NCI-H774 (cell line): ENCODE data around the gene KRT31.
"Not testable (repeated sequence)": the region's sequence is repeated elsewhere in the genome, so short reads cannot be mapped to it uniquely, and the experiment has no call there.

Experiments
- DNase-seq: peaks from one replicate; lab custom pipeline; 2025; lab: John Stamatoyannopoulos, UW

The KRT31 gene

DNA sequence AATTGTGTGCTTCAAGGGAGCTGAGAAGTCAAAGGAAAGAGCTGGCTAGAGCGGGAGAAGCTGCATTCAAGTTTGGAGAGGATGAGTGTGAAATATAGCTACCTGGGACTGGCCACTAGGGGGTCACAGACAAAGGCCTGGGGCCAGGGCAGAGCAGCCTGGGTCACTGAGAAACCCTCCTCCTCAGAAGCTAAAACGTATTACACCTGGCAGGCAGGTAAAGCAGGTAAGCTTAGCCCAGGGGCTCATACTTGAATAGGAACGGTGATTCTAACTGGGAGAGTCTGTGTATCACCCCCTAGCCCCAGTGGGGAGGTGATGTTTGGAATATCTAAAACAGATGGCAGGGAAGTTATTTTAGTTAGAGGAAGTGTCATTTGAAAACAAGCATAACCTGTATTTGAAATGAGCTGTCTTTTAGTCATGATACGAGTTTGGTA is 20.2 kb upstream of the KRT31 start:
- peak; percentile 38 for DNase-seq

DNA sequence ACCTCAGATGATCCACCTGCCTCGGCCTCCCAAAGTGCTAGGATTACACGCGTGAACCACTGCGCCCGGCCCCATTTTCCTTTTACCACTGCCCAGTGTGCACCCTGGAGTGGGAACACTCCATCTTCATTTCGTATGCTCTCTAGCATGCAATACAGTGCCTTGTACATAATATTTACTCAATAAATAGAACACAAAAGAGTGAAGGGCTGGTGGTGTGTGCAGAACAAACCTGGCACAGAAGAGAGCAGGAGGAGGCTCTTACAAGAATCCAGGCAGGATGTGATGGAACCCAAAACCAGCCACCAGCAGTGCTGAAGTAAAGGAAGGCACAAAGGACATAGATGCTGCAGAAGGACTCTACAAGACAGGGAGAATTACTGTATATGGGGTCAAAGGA is 19.7 kb upstream of the KRT31 start:
- peak; percentile 79 for DNase-seq

DNA sequence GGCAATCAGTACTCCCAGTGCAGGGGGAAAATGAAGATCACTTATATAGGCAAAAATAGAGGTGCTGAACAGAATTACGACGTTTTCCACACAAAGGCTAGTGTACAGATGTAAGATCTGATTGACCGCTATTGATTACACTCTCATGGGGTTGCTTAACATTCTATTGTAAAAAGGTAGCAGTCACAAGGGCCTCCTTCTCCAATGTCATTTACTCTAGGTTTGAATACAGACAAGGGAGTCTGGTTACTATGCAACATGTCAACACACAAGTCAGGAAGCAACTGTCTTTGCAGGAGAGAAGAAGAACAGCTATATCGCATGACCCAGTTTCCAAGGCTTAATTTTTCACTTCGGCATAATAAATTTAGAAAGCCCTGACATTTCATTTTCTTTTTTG is 19.1 kb upstream of the KRT31 start:
- DNase-seq = peak; percentile 63

DNA sequence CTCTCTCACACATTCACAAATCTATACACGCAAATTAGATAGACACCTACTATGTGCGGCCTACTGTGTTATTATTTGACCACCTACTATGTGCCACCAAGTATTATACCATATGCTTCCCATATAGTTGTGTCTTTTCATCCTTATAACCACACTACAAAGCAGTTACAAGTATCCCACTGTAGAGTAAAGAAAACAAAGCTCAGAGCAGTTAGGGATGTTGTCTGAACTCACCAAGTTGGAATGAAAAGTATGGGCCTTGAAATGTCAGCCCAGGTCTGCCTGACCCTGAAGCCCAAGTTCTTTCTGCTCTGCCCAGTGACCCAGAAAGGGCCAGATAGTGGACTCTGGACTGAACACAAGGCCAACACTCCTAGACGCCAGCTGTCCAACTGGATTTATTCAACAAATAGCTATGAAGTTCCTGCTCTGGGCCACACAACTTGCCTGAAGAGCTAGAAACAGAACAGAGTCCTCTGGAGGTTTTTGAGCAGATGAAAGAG is 18.5 kb upstream of the KRT31 start:
- DNase-seq = no peak

DNA sequence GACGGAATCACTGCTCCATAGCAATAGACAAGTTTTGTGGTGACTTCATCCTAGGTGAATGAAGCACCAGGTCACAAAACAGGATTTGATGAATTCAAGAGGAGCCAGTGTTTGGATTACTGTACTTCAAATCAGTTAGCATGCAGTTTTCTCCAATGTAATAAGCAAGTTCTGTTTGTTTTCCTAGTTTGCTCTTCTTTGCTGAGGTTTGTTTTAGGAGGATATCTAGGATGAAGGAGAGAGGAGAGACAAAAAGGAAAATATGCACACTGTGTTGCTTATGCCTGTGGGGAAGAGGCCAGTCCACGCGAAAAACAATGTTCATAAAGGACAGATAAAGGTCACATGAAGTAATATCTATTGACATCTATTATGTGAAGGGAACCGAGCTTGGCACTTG is 18.0 kb upstream of the KRT31 start:
- DNase-seq = no peak

DNA sequence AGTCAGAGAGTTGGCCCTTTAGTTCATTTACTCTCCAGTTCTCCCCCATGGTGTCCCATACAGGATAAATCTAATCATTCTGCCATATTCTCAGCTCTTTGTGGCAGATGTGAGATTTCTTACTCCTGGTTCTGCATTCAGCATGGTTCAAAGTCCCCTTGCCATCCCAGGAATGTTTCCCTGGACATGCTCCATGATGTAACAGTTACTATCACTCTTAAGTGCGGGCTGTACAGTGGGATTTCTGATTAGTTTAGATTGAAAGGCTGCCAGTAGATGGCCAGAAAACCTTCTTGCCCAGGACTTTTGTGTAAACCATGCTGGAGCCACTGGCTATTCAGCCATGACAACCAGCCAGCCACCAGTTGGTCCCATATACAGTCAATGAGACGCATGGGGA is 16.6 kb upstream of the KRT31 start:
- DNase-seq = no peak

DNA sequence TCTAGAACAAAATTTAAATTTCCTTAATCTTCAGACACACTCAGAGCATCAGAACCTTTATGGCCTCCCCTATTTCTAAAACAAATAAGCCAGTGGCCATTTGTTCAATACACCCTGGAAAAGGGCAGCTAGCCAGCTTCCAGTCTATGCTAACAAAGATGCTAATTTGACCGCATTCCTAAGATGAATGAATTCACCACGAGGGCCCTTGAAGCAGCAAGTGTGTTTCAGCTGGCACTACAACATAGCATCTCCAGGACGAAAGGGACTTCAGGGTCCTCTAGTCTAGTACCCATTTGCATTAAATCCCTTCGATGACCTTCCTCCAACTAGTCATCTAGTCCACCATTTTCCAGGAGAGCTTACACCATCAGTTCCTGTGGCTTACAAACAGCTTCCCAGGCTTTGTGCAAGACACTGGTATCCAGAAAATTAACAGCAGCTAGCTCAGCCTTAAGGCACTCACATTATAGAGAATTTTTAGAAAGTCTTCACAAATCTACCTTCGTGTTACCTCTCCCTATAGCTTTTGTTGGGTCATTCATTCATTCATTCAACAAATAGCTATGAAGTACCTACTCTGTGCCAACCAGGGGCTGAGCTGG is 16.0 kb upstream of the KRT31 start:
- no peak for DNase-seq

DNA sequence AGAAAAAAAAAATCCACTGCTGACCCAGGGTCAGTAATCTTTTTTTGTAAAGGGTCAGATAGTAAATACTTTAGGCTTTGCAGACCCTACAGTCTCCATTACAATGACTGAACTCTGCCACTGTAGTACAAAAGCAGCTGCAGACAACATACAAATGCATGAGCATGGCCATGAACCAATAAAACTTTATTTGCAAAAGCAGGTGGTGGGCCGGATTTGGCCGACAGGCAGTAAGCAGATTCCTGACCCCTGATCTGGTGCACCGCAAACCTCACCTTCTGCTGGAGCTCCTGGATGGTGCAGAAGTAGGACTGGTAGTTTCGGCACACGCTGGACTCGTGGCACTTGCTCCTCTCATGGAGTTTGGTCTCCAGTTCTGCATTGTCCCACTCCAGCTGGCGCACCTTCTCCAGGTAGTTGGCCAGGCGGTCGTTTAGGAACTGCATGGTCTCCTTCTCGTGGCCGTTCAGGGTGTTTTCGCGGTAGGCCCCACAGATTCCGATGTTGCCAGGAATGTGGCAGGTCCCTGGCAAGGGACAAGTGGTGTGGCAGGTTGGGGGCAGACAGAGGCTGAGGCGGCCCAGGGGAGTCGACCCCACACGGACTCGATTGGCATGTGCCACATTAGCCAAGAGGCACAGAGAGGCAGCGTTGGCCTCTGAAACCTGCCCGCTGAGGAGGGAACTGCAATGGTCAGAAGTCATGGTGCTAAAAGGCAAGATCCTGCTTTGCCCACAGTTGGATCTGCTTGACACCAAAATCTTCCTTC is 13.8 kb upstream of the KRT31 start:
- DNase-seq = no peak

DNA sequence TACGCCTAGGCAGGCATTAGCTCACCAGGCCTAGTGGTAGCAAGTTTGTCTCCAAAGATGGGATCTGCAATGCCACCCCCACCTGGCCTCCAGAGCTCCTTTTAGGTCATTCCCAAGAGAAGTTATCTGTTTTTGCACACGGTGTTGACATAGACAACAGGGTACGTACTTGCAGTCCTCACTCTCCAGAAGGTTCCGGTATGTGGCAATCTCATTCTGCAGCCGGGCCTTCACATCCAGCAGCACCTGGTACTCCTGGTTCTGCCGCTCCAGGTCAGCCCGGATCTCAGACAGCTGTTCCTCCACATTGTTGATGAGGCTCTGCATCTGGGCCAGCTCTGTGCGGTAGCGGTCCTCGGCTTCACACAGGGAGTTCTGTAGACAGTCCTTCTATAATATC is 9.8 kb upstream of the KRT31 start:
- no peak for DNase-seq

DNA sequence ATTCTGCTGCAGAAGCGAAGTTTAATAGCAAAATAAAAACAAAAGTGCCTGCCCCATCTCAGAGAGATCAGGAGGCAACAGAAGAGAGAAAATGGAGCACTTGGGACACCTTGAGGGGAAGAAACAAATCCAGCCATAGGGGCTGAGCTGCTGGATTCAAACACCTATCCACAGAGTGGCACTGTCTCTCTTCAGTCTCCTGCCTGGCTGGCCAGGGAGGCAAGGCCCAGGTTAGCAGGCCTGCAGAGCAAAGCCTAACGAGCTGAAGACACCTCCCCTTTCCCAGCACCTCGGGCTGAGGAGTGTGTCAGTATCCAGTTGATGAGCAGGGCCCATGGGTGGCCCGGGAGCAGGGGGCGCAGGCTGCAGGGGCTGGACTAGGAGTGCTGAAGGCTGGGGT is 8.8 kb upstream of the KRT31 start:
- DNase-seq = no peak

DNA sequence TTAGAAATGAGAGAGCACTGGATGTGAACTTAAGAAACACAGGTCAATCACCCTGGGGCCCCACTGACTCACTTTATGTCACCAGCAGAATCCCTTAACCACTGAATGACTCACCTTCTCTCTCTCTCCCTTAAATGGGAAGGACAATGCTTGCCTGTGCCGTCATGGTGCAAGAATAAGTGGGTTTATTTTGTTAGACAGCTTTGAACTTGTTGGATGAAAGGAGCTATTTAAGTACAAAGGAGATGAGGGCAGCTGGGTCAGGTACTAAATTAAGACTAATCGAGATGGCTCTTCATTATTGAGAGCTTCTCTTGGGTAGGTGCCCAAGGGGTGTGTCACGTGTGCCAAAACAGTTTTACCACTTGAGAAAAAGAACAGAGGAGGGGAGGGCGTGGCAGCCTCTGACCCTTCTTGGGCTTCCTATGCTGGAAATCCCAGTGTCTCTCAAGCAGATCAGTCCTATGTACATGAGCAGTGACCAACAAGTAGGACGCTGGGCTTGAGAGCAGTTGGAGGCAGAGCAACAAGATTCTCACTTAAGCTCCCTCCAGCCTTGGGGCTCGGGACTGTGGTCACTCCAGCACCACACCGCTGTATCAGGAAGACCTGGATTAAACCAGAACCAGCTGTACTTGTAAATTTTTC is 6.7 kb upstream of the KRT31 start:
- peak; percentile 56 for DNase-seq

DNA sequence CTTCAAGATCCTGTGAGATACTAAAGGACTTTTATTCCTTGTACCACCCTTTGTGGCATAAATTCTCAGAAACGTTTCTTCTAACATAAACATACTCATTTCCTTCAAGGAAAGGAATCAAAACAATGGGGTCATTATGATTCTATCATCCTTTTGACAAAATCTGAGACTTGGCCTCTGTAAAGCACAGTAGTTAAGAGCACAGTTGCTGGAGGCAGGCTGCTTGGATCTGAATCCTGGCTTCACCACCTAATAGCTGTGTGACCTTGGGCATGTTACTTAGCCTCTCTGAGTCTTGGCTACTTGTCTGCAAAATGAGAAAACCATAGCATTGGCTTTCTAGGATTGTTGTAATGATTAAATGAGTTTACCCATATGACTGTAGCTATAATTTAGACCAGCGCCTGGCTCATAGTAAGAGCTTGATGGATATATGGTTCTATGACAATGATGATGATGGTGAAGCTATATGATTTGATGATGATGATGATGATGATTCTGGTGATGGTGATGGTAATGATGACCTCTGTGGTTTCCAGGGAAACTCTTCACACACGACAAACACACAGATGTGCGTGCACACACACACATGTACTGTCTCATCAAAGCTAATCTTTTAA is 6.1 kb upstream of the KRT31 start:
- DNase-seq = no peak

DNA sequence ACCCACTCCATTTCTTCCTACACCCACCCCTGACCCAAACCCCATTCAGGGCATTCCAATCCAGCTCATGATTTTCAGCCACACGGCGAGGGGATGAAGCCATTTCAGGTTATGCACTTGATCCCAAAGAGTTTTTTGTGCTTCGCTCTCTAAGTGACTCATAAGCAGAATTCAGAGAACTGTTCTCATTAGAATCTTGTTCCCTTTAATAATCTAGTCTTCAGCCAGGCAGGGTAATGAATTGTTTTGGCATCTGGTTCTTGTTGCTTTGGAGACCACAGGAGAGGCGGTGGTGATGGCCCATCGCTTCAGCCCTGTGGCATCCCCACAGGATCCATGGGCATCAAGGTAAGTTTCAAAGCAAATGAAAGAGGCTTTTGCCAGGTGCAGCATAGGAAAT is 4.8 kb upstream of the KRT31 start:
- no peak for DNase-seq

DNA sequence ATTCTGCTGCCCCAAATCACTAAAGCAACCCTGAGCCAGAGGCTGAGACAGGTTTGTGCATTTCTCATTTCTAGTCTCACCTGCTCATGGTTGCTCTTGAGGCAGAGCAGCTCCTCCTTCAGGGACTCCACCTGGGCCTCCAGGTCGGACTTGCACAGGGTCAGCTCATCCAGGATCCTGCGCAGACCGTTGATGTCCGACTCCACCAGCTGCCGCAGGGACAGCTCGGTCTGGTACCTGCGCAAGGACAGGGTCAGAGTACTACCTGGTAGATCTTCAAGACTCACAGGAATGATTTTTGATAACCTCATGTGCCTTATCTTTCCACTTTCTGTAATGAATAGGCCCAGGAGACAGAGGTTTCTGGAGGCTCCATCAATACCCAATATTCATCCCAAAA is 1.1 kb downstream of the KRT31 start:
- DNase-seq = no peak

DNA sequence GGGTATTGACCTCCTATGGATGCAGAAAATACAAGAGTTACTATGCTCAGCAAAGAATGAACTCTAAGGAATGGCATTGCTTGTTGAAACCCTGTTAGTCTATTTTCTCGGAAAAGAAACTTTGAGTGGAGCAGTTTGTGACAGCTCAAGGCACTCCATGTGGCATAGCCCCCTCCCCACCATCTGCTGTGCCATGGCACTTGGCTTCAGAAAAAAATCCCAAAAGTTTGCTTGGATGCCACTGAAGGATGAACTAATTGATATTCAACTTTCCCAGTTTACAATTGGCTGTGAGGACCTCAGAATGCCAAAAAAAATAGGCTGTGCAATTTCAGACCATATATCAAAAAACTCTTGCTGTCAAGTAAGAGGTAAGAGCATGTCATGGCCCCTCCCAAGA is 1.8 kb downstream of the KRT31 start:
- DNase-seq = no peak

DNA sequence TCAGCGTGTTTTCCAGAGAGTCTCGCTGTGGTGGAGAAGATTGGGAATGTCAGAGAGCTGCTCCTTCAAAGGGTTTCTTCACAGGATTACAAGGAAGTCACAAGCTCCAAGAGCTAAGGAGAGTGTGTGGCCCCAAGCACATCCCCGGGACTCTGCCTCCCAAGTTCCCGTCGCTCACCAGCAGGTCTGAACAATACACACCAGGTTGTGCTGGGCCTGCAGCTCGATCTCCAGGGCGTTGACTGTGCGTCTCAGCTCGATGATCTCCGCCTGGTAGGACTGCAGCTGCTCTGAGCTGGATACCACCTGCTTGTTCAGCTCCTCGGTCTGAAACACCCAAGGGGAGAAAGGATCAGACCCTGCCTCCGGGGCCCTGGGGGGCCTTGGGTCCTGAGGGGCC is 2.4 kb downstream of the KRT31 start:
- DNase-seq = not testable (repeated sequence)

DNA sequence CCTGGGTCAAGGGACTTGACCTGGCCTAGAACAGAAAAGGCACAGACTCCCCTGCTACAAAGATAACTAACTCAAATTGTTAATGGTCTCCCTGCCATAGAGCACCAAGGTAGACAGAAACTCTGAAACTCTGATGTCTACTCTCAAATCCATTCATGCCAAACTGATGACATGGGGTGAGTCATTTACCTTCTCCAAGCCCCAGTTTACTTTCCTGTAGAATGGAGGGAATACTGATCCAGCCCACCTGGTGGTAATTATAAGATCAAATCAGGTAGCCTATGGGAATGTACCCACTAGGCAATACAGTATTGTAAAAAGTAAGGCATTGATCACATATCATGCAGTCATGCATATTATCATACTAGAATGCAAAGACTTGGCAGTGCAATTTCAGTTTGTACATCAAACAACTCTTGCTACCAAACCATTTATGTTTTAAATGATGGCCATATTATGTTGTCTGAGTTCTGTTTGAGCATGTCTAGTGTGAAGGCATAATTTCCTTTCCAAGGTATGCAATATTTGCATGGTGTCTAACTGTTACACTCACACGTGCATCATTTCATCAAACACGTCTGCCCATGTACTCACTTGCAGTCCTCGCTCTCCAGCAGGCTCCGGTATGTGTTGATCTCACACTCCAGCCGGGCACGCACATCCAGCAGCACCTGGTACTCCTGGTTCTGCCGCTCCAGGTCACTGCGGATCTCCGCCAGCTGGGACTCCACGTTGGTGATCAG is 3.0 kb downstream of the KRT31 start:
- no peak for DNase-seq

DNA sequence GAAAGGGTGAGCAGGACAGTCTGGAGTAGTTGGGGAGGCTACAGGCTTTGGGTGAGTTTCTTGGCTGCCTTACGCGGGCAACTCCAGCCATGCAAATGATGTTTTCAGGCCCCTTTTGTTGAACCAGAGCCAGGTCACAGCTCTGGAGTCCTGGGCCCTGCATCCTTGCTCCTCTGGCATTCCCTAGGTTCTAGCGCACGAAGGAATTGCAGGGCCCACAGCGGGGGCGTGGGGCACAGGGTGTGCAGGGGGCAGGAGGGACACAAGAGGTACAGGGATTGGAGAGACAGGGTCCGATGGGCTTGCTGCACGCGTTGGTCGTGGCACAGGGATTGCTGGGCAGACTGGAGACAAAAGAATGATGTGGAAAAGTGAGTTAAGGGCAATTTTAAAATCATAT is 3.6 kb downstream of the KRT31 start:
- DNase-seq = no peak

DNA sequence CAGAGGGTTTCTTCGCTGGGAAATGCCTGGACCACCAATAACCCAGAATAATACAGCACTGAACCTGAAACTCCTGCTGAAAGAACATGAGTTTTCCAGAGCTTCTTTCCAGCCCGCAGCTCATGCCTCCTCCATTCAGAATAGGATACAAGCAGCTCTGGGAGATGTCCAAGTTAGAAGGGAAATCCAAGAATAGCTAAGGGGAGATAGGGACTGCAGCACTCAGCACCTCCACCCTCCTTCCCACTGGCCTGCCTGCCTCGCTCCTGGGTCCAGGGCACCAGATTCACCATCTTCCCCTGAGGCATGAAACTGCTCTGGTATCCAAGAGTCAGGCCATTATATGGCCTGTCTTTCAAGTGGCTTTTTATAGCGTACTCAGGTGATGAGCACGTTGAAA is 4.1 kb downstream of the KRT31 start:
- no peak for DNase-seq

DNA sequence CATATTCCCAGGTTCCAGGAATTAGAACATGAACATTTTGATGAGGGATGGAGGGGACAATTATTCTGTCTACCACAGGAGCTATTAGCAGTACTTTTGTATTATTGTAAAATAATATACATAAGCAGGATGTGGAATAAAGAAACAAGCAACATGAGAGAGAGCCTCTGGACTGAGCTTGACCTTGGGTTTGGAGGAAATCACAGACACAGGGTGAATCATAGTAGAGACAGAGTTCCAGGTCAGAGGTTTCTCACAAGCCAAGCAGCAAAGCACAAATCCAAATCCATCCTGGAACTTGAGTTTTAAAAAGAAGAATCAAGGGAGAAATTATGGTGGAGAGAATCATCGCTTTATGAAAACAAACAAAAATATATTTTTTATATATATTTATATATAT is 5.1 kb downstream of the KRT31 start:
- DNase-seq = no peak

DNA sequence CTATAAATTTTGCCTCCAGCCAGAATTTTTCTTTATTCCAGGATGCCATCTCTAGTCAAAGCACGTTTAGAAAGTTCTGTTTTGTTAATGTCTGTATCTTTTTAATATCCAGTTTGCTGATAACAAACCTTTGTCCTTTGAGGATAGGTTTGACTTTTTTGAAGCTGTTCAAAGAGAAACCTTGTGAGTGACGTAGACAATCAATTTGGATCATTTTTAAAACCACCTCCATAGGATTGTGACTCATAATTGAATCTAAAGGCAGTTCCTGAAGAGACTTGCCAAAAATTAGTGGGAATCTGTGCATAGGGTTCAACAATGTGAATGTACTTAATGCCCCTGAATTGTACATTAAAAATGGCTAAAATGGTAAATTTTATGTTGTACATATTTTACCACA is 5.9 kb downstream of the KRT31 start:
- DNase-seq = no peak

DNA sequence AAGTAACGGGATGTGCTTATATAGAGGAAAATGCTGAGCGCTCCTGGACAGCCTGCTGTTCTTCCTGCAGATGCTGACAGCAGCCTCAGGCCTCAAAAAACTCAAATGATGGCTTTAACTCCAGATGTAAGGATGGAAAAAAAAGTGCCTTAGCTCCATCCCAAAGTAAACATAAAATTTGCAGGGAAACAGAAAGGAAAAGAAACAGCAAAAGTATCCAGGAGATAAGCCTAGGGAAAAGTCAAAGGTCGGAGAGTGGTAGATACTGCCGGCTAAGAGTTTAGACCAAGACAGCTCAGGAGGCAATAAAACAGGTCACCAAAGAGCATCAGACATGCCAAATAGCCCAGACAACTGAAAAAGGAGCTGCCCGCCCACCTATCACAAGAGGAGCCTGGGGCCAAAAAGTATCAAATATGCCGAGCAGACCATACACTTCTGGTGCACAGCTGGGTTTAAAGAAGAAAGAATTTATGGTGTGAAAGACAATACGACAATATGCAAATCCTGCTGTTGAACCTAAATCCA is 6.9 kb downstream of the KRT31 start:
- DNase-seq = no peak
